ENCODE data around the gene PROSER3.
"Not testable (repeated sequence)": the region's sequence is repeated elsewhere in the genome, so short reads cannot be mapped to it uniquely, and the experiment has no call there.

The PROSER3 gene

GRCh38 chr19:35792312-35792711 lies 34.3 kb downstream of the PROSER3 start:
- DNase-seq (ENCODE audit: low spot score) = no peak

GRCh38 chr19:35792888-35793287 lies 34.9 kb downstream of the PROSER3 start:
- no peak for DNase-seq (ENCODE audit: low spot score)

- no peak for DNase-seq (ENCODE audit: low spot score)
Measured at GRCh38 chr19:35793381-35794165, 35.6 kb downstream of the PROSER3 start.

GRCh38 chr19:35795564-35795963 lies 37.6 kb downstream of the PROSER3 start:
- DNase-seq (ENCODE audit: low spot score) = not testable (repeated sequence)

GRCh38 chr19:35796645-35797542 lies 38.9 kb downstream of the PROSER3 start:
- DNase-seq (ENCODE audit: low spot score) = no peak

- no peak for DNase-seq (ENCODE audit: low spot score)
Measured at GRCh38 chr19:35797663-35798062, 39.7 kb downstream of the PROSER3 start.

GRCh38 chr19:35801828-35802227 lies 43.9 kb downstream of the PROSER3 start:
- DNase-seq (ENCODE audit: low spot score) = no peak

GRCh38 chr19:35805526-35806102 lies 47.6 kb downstream of the PROSER3 start:
- DNase-seq (ENCODE audit: low spot score) = no peak

- DNase-seq (ENCODE audit: low spot score) = no peak
Measured at GRCh38 chr19:35806597-35806996, 48.6 kb downstream of the PROSER3 start.

GRCh38 chr19:35807633-35808032 lies 49.7 kb downstream of the PROSER3 start:
- no peak for DNase-seq (ENCODE audit: low spot score)

- no peak for DNase-seq (ENCODE audit: low spot score)
Measured at GRCh38 chr19:35811317-35812219, 53.6 kb downstream of the PROSER3 start.

- DNase-seq (ENCODE audit: low spot score) = peak; percentile 8
Measured at GRCh38 chr19:35812220-35813042, 54.5 kb downstream of the PROSER3 start, which contains the start of gene PRODH2. Gene PRODH2, minus strand, starts transcription at chr19:35812845. Its CDS starts 40 bp downstream, at chr19:35812805.

GRCh38 chr19:35813043-35813890 lies 55.3 kb downstream of the PROSER3 start:
- no peak for DNase-seq (ENCODE audit: low spot score)

- DNase-seq (ENCODE audit: low spot score) = no peak
Measured at GRCh38 chr19:35816262-35816661, 58.3 kb downstream of the PROSER3 start.

GRCh38 chr19:35816846-35817245 lies 58.9 kb downstream of the PROSER3 start:
- DNase-seq (ENCODE audit: low spot score) = no peak

GRCh38 chr19:35818445-35818844 lies 60.5 kb downstream of the PROSER3 start:
- no peak for DNase-seq (ENCODE audit: low spot score)

Data from kidney tubule cell (primary cell).